Neural cell (in vitro differentiated cells): Measurements from ENCODE around the gene TRAT1.

Experiments used
- EP300 ChIP-seq: fragments of 450-650 bp; conservative IDR thresholded peaks from 2 replicates; pipeline ENCODE4 v1.6.1; 2014; ENCODE audit warnings: antibody characterized with exemption, mild to moderate bottlenecking, moderate library complexity; ENCODE audit not compliant: poor library complexity, severe bottlenecking
- EZH2 ChIP-seq: fragments of 200-600, 300-800 bp; shearing (Covaris generic), sonication (generic); IDR thresholded peaks from 2 replicates; pipeline ENCODE4 v1.6.1; 2014; ENCODE audit warnings: antibody characterized with exemption, low read length, borderline replicate concordance, mild to moderate bottlenecking; ENCODE audit not compliant: insufficient read depth, poor library complexity, severe bottlenecking
- MXI1 ChIP-seq: fragments of 450-650 bp; conservative IDR thresholded peaks from 2 replicates; pipeline ENCODE4 v1.6.1; 2014; ENCODE audit warnings: antibody characterized with exemption, mild to moderate bottlenecking; ENCODE audit not compliant: poor library complexity, severe bottlenecking
- POLR2AphosphoS5 ChIP-seq: IDR thresholded peaks from 2 replicates; pipeline ENCODE4 v1.6.1; 2012
- RAD21 ChIP-seq: fragments of 450-650 bp; conservative IDR thresholded peaks from 2 replicates; pipeline ENCODE4 v1.6.1; 2014; ENCODE audit warnings: antibody characterized with exemption, mild to moderate bottlenecking, moderate library complexity
- REST ChIP-seq: IDR thresholded peaks from 2 replicates; pipeline ENCODE4 v1.6.1; 2012; ENCODE audit warnings: borderline replicate concordance
- SMC3 ChIP-seq: fragments of 450-650 bp; conservative IDR thresholded peaks from 2 replicates; pipeline ENCODE4 v1.6.1; 2014; ENCODE audit warnings: antibody characterized with exemption, mild to moderate bottlenecking, moderate library complexity; ENCODE audit not compliant: poor library complexity
- TAF1 ChIP-seq: IDR thresholded peaks from 2 replicates; pipeline ENCODE4 v1.6.1; 2012; ENCODE audit warnings: low read depth
- TF ChIP-seq, protein P1 (sequence below): fragments of 450-650 bp; IDR thresholded peaks from 2 replicates; pipeline ENCODE4 v1.5.1; 2014; ENCODE audit warnings: antibody characterized with exemption, mild to moderate bottlenecking, moderate library complexity; ENCODE audit not compliant: poor library complexity, severe bottlenecking

DNA sequence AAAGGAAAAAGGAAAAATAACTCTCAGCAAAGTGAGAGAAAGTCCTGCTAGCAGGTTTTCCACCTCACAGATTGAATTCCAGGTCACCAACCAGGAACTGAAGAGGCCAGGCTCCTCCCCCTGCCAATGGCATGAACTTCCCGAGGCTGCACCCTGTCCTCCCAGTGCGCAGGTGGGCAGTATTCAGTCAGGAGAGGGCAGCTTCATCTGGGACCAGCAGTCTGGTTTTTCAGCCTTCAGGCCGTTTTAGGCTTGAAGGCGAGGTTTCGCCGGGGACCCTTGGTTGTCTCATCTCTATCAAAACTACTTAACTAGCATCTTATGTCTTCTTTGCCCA is 41.2 kb downstream of the TRAT1 start:
- TF ChIP-seq, protein P1, sequence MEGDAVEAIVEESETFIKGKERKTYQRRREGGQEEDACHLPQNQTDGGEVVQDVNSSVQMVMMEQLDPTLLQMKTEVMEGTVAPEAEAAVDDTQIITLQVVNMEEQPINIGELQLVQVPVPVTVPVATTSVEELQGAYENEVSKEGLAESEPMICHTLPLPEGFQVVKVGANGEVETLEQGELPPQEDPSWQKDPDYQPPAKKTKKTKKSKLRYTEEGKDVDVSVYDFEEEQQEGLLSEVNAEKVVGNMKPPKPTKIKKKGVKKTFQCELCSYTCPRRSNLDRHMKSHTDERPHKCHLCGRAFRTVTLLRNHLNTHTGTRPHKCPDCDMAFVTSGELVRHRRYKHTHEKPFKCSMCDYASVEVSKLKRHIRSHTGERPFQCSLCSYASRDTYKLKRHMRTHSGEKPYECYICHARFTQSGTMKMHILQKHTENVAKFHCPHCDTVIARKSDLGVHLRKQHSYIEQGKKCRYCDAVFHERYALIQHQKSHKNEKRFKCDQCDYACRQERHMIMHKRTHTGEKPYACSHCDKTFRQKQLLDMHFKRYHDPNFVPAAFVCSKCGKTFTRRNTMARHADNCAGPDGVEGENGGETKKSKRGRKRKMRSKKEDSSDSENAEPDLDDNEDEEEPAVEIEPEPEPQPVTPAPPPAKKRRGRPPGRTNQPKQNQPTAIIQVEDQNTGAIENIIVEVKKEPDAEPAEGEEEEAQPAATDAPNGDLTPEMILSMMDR = no peak
- TF ChIP-seq EZH2 = no peak
- no peak for TF ChIP-seq EP300
- TF ChIP-seq POLR2AphosphoS5 = no peak
- TF ChIP-seq SMC3 = no peak
- TF ChIP-seq MXI1 = no peak
- TF ChIP-seq REST = no peak
- no peak for TF ChIP-seq TAF1
- TF ChIP-seq RAD21 = no peak
